Adrenal gland (tissue), 5 donors: ENCODE data around the gene UPP2.

Experiments
- POLR2A ChIP-seq, 2 donors: fragments of 450-650 bp; IDR thresholded peaks; one replicate each; pipeline ENCODE4 v1.6.1; 2017; ENCODE audit warnings: antibody characterized with exemption in 2 of 2, mild to moderate bottlenecking in 2 of 2, moderate library complexity in 1 of 2
- TF ChIP-seq, protein P1 (sequence below), 6 experiments: fragments of 450-650 bp in 4 of 6; fragments of 200-600 bp in 2 of 6; sonication (generic) in 1 of 6; IDR thresholded peaks; 1 replicate in 5 of 6; 2 replicates in 1 of 6; pipeline versions ENCODE4 v1.5.1 to v1.8.0; 2016 to 2021; ENCODE audit warnings: antibody characterized with exemption in 6 of 6, mild to moderate bottlenecking in 2 of 6, moderate library complexity in 1 of 6
- donor health status: DM: no; HTN: no; CAD: no.

DNA sequence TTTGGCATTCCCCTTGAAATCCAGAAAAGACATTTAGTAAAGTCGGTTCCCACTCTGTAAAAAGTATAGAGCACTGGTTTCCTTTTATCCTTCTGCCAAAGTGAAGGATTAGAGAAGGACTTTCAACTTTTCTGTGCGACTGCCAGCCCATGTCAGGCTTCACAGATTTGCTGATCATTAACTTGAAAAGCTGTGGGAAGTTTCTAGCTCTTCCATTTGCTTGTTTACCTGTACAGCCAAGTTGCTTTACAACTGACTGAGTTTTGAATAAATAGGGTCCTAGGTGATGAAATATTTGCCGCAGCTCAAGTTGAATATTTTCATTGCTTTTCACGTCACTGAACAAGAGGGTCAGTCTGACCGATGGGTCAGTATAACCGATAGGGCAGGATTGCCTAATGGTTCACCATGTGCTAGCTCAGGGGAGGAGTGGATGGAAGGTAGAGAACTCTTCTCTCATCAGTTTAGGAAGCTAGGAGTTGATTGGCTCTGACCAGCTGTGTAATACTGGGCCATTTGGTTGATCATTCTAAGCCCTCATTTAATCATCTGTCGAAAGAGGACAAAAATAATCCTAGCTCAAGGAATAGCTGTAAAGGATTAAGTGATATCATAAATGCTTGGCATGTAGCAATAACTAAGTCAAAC lies 30.4 kb downstream of the UPP2 start:
- TF ChIP-seq, protein P1, sequence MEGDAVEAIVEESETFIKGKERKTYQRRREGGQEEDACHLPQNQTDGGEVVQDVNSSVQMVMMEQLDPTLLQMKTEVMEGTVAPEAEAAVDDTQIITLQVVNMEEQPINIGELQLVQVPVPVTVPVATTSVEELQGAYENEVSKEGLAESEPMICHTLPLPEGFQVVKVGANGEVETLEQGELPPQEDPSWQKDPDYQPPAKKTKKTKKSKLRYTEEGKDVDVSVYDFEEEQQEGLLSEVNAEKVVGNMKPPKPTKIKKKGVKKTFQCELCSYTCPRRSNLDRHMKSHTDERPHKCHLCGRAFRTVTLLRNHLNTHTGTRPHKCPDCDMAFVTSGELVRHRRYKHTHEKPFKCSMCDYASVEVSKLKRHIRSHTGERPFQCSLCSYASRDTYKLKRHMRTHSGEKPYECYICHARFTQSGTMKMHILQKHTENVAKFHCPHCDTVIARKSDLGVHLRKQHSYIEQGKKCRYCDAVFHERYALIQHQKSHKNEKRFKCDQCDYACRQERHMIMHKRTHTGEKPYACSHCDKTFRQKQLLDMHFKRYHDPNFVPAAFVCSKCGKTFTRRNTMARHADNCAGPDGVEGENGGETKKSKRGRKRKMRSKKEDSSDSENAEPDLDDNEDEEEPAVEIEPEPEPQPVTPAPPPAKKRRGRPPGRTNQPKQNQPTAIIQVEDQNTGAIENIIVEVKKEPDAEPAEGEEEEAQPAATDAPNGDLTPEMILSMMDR (IDR thresholded peaks at IDR 0.05) = no peak
- no peak for TF ChIP-seq POLR2A (IDR thresholded peaks at IDR 0.05)
